Measurements from ENCODE around the gene PPP4R4.
"Not testable (repeated sequence)": the region's sequence is repeated elsewhere in the genome, so short reads cannot be mapped to it uniquely, and the experiment has no call there.

Gene PPP4R4

DNA sequence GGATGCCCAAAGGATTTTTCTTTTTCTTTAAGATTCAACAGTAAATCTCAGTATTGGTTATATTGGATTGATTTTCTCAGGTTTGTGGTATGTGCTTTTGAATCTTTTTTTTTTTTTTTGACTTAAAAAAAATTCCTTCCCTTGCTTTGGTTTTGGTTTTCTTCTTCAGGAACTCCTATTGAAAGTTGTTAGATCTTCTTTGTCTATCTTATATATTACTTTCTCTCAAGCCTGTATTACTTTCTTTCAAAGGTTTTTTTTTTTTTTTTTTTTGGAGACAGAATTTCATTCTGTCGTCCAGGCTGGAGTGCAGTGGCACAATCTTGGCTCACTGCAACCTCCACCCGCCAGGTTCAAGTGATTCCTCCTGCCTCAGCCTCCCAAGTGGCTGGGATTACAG is 21.9 kb downstream of the PPP4R4 start:
- H3K9me3 ChIP-seq: no peaks in the 10 kb centered on the region
- no peaks in the 10 kb centered on the region for H3K4me1 ChIP-seq
- no peak overlapping the region for H3K4me3 ChIP-seq (ENCODE audit: low read depth, low read length)
- H3K27me3 ChIP-seq: peaks cover 14% of the 10 kb centered on the region
- TF ChIP-seq, protein P1, sequence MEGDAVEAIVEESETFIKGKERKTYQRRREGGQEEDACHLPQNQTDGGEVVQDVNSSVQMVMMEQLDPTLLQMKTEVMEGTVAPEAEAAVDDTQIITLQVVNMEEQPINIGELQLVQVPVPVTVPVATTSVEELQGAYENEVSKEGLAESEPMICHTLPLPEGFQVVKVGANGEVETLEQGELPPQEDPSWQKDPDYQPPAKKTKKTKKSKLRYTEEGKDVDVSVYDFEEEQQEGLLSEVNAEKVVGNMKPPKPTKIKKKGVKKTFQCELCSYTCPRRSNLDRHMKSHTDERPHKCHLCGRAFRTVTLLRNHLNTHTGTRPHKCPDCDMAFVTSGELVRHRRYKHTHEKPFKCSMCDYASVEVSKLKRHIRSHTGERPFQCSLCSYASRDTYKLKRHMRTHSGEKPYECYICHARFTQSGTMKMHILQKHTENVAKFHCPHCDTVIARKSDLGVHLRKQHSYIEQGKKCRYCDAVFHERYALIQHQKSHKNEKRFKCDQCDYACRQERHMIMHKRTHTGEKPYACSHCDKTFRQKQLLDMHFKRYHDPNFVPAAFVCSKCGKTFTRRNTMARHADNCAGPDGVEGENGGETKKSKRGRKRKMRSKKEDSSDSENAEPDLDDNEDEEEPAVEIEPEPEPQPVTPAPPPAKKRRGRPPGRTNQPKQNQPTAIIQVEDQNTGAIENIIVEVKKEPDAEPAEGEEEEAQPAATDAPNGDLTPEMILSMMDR (IDR thresholded peaks at IDR 0.05; ENCODE audit: low read depth, low read length): no peak
- DNase-seq: no peak
- H3K36me3 ChIP-seq: no peaks in the 10 kb centered on the region

DNA sequence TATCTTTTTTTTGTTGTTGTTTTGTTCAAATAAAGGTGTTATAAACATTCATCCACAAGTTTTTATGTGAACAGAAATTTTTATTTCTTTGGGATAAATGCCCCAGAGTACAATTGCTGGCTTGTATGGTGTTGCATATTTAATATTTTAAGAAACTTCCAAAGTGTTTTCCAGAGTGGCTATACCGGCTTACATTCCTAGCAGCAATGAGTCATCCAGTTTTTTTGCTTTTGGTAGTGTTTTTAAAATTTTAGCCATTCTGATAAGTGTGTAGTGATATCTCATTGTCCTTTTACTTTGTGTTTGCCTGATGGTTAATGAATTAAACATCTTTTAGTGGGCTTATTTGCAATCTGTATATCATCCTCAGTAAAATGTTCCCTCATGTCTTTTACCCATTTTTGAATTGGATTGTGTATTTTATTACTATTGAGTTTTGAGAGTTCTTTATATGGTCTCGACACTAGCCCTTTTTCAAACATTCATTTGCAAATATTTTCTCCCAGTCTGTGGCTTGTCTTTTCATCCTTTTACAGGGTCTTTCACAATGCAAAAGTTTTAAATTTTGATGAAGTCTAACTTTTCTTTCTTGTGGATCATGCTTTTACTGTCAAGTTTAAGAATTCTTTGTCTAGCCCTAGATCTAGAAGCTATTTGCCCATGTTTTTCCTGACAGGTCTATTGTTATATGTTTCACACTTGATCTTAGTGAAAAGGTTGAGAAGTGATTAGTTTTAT is 29.5 kb downstream of the PPP4R4 start:
- DNase-seq: no peak
- H3K4me3 ChIP-seq (ENCODE audit: low read depth, low read length): no peak overlapping the region
- TF ChIP-seq, protein P1 (IDR thresholded peaks at IDR 0.05; ENCODE audit: low read depth, low read length): no peak

DNA sequence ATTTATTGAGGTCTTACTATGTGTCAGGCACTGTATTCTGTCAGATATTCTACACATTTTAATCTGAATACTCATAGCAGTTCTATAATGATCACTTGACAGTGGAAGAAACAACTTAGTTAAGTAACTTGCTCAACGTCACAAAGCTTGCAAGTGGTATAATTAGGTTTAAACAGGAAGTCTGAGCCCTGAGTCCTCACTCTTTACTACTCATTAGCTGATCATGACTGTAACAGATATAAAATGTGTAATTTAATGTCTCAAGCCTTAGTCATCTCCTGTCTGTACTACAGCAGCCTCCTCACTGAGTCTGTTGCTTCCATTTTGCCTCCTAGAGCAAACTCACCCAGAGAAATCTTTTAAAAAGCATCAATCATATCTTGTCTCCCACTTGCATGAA is 38.9 kb downstream of the PPP4R4 start:
- H3K27me3 ChIP-seq: peaks cover 19% of the 10 kb centered on the region
- H3K4me3 ChIP-seq (ENCODE audit: low read depth, low read length): no peak overlapping the region
- no peaks in the 10 kb centered on the region for H3K4me1 ChIP-seq
- TF ChIP-seq, protein P1 (IDR thresholded peaks at IDR 0.05; ENCODE audit: low read depth, low read length): no peak
- DNase-seq: no peak
- no peaks in the 10 kb centered on the region for H3K36me3 ChIP-seq
- no peaks in the 10 kb centered on the region for H3K9me3 ChIP-seq

More for the DNA sequence above, 29.5 kb downstream of the PPP4R4 start:
- Histone ChIP-seq H3K27me3 (peaks cover 14% of the 10 kb centered on the region), H3K36me3 (no peaks in the 10 kb centered on the region), H3K9me3 (no peaks in the 10 kb centered on the region), H3K4me1 (no peaks in the 10 kb centered on the region)

DNA sequence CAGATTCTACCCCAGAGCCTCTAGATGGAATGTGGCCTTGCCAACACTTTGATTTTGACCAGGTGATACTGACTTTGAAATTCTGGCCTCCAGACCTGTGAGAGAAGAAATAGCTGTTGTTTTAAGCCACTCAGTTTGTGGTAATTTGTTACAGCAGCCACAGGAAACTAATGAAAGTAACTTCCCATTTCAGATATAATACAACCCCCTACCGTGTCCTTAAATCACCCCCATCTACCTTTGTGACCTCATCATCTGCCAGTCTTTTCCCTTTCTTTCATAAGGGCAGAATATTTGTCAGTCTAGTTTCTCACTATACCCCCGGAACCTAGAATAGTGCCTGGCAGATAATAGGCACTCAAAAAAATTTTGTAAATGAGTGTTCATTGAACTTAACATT is 39.6 kb downstream of the PPP4R4 start:
- H3K9me3 ChIP-seq: no peaks in the 10 kb centered on the region
- no peaks in the 10 kb centered on the region for H3K36me3 ChIP-seq
- no peak overlapping the region for H3K4me3 ChIP-seq (ENCODE audit: low read depth, low read length)
- H3K27me3 ChIP-seq: peaks cover 19% of the 10 kb centered on the region
- no peak for DNase-seq
- no peaks in the 10 kb centered on the region for H3K4me1 ChIP-seq
- TF ChIP-seq, protein P1 (IDR thresholded peaks at IDR 0.05; ENCODE audit: low read depth, low read length): no peak

DNA sequence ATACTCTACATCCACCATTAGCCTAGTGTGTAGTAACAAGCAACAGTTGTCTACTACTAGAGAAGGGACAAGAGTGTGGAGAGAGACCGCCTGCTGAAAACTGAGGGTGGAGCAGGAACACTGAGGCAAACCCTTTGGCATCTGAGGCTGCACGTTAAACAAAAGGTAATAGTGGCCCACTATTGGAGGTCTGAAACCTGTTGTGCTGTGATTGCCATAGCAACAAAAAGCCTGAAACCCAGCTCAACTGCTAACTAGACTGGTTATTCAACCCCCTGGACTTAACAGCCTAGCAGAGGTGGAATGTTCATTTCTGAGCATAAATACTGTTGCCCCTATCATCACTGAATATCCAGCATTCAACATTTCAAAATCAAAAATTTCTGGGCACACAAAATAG is 43.0 kb downstream of the PPP4R4 start:
- Histone ChIP-seq H3K36me3 (no peaks in the 10 kb centered on the region), H3K9me3 (no peaks in the 10 kb centered on the region), H3K4me3 (ENCODE audit: low read depth, low read length) (no peak overlapping the region), H3K4me1 (no peaks in the 10 kb centered on the region), H3K27me3 (peaks cover 18% of the 10 kb centered on the region)
- no peak for DNase-seq
- TF ChIP-seq, protein P1 (IDR thresholded peaks at IDR 0.05; ENCODE audit: low read depth, low read length): no peak

DNA sequence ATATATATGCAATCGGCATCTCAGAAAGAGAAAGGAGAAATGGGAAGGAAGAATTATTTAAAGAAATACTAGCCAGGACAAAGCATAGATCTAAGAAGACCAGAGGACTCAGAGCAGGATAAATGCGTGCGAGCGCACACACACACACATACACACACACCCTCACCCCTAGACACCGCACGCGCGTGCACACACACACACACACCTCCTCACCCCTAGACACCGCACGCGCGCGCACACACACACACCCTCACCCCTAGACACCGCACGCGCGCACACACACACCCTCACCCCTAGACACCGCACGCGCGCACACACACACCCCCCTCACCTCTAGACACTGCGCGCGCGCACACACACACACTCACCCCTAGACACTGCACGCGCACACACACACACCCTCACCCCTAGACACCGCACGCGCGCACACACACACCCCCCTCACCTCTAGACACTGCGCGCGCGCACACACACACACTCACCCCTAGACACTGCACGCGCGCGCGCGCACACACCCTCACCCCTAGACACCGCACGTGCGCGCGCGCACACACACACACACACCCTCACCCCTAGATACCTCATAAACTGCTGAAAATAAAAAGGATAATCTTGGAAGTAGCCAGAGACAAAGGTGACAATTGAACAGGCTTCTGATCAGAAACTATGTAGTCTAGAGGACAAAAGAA is 44.2 kb downstream of the PPP4R4 start:
- not testable (repeated sequence) for H3K36me3 ChIP-seq; H3K9me3 ChIP-seq; H3K4me1 ChIP-seq; H3K4me3 ChIP-seq (ENCODE audit: low read depth, low read length); DNase-seq
- H3K27me3 ChIP-seq: peaks cover 16% of the 10 kb centered on the region

All from BE2C (cell line).